Ramos (cell line): ENCODE data around the gene SKAP1.
"Not testable (repeated sequence)": the region's sequence is repeated elsewhere in the genome, so short reads cannot be mapped to it uniquely, and the experiment has no call there.

Source experiments
- in situ Hi-C: fragments of 300-500 bp; cut with MboI; formaldehyde crosslinking; loops from one replicate; pipeline ENCODE4 v1.14.3; 2022; ENCODE audit warnings: low sequenced_read_pairs; ENCODE audit not compliant: unreplicated experiment

The SKAP1 gene

GRCh38 chr17:48229936-48230335 is 200.1 kb downstream of the SKAP1 start:
- in situ Hi-C loops, result no loop called here

- in situ Hi-C loops, result no loop called here
Observed at GRCh38 chr17:48228720-48229119, 201.3 kb downstream of the SKAP1 start.

GRCh38 chr17:48225725-48226567 is 204.1 kb downstream of the SKAP1 start:
- in situ Hi-C loops, result no loop called here

- in situ Hi-C loops, result no loop called here
Observed at GRCh38 chr17:48223945-48224344, 206.1 kb downstream of the SKAP1 start.

GRCh38 chr17:48219617-48220016 is 210.4 kb downstream of the SKAP1 start:
- in situ Hi-C loops, result no loop called here

- in situ Hi-C loops, result no loop called here
Observed at GRCh38 chr17:48215583-48216139, 214.4 kb downstream of the SKAP1 start.

GRCh38 chr17:48213797-48214196 is 216.2 kb downstream of the SKAP1 start:
- in situ Hi-C loops, result no loop called here

- in situ Hi-C loops, result no loop called here
Observed at GRCh38 chr17:48211787-48212186, 218.2 kb downstream of the SKAP1 start.

GRCh38 chr17:48211011-48211410 is 219.0 kb downstream of the SKAP1 start:
- in situ Hi-C loops, result no loop called here

GRCh38 chr17:48209973-48210372 is 220.0 kb downstream of the SKAP1 start:
- in situ Hi-C loops, result no loop called here

- in situ Hi-C loops, result no loop called here
Observed at GRCh38 chr17:48207776-48208544, 222.1 kb downstream of the SKAP1 start.

- in situ Hi-C loops, result not testable (repeated sequence)
Observed at GRCh38 chr17:48207036-48207435, 223.0 kb downstream of the SKAP1 start.

GRCh38 chr17:48202959-48203358 is 227.1 kb downstream of the SKAP1 start:
- in situ Hi-C loops, result no loop called here

GRCh38 chr17:48198950-48199541 is 231.0 kb downstream of the SKAP1 start:
- in situ Hi-C loops, result no loop called here

- in situ Hi-C loops, result no loop called here
Observed at GRCh38 chr17:48195910-48196309, 234.1 kb downstream of the SKAP1 start.

- in situ Hi-C loops, result no loop called here
Observed at GRCh38 chr17:48194097-48194550, 235.9 kb downstream of the SKAP1 start.

GRCh38 chr17:48192321-48192731 is 237.7 kb downstream of the SKAP1 start:
- in situ Hi-C loops, result no loop called here

GRCh38 chr17:48191362-48191761 is 238.7 kb downstream of the SKAP1 start:
- in situ Hi-C loops, result no loop called here

GRCh38 chr17:48190871-48191270 is 239.1 kb downstream of the SKAP1 start:
- in situ Hi-C loops, result no loop called here

GRCh38 chr17:48187872-48188608 is 242.0 kb downstream of the SKAP1 start:
- in situ Hi-C loops, result no loop called here
